Lower leg skin (tissue), 3 donors: ENCODE data around the gene CLEC3A.

ENCODE experiments used
- POLR2A ChIP-seq, 2 donors: fragments of 450-650 bp; IDR thresholded peaks; one replicate each; pipeline ENCODE4 v1.6.1; 2016 to 2017; ENCODE audit warnings: antibody characterized with exemption in 2 of 2, mild to moderate bottlenecking in 1 of 2, moderate library complexity in 1 of 2
- TF ChIP-seq, protein P1 (sequence below), 3 donors: fragments of 450-650 bp; IDR thresholded peaks; one replicate each; pipeline ENCODE4 v1.5.1; 2016; ENCODE audit warnings: antibody characterized with exemption in 3 of 3, mild to moderate bottlenecking in 3 of 3, moderate library complexity in 2 of 3

DNA sequence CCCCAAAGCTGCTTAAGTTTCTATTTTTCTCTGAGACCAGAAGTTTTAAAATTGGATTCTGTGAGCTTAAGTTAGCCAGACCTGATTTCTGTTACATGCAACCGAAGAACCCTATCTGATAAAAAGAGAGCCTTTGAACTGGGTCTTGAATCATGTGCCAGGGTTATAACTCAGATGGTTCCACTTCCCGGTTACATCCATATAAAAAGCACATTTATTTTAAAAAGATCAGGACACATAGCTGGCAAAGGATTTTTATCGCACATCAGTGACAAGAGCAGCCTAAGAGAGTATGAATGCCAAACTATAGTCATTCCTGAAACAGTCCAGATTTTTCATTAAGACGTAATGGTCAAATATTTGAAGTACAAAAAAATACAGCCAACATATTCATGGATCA lies 32.5 kb upstream of the CLEC3A start:
- TF ChIP-seq, protein P1, sequence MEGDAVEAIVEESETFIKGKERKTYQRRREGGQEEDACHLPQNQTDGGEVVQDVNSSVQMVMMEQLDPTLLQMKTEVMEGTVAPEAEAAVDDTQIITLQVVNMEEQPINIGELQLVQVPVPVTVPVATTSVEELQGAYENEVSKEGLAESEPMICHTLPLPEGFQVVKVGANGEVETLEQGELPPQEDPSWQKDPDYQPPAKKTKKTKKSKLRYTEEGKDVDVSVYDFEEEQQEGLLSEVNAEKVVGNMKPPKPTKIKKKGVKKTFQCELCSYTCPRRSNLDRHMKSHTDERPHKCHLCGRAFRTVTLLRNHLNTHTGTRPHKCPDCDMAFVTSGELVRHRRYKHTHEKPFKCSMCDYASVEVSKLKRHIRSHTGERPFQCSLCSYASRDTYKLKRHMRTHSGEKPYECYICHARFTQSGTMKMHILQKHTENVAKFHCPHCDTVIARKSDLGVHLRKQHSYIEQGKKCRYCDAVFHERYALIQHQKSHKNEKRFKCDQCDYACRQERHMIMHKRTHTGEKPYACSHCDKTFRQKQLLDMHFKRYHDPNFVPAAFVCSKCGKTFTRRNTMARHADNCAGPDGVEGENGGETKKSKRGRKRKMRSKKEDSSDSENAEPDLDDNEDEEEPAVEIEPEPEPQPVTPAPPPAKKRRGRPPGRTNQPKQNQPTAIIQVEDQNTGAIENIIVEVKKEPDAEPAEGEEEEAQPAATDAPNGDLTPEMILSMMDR (IDR thresholded peaks at IDR 0.05): no peak
- TF ChIP-seq POLR2A (IDR thresholded peaks at IDR 0.05): no peak
